Measurements from ENCODE around the gene TMUB2.
A peak's percentile ranks its signal among the peaks of the same experiment; 100 is the strongest.
"Not testable (repeated sequence)": the region's sequence is repeated elsewhere in the genome, so short reads cannot be mapped to it uniquely, and the experiment has no call there.

Gene TMUB2

DNA sequence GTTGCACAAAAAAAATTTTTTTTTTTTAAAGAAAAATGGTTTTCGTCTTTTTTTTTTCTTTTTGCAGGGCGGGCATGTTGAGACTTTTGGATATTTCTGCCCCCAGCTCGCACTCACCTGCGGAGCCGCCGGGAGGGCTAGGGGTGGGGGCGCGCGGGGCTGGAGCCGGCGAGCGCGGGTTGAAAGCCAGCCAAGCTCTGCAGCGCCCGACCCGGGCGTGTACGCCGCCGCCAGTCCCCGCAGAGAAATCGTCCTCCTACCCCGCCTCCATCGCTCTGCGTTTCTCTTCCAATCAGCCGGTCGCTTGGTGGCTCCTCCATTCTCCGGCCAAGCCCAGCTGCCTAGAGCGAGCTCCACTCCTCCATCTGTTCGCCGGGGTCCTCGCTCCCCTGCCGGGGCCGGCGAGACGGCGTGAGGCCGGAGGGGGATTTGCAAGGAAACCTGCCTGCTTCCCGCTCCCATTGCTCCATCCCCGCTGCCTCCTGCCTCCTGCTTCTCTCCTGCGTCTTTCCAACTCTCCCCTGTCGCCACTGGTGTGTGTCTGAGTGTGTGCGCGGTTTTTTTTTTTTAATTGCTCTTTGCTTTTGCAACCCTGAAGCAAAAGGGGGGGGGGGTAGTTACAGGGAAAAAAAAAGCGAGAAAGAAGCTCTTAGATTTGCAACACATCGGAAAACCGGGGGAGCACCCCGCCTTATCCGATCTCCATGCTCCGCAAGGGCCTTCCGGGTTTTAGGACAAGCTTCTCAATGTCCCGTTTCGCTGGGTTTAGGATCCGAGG is 34.5 kb downstream of the TMUB2 start:
- H3K4me3 ChIP-seq (ENCODE audit: low read length): peak overlapping the region; percentile 94
- no peak overlapping the region for H2AFZ ChIP-seq (ENCODE audit: low read depth, low read length)
- peaks cover 21% of the 10 kb centered on the region for H3K4me1 ChIP-seq (ENCODE audit: insufficient read depth, low read length)
- peaks cover 12% of the 10 kb centered on the region for H3K36me3 ChIP-seq (ENCODE audit: insufficient read depth, low read length)
- no peaks in the 10 kb centered on the region for H3K27me3 ChIP-seq (ENCODE audit: insufficient read depth, low read length)
- no peaks in the 10 kb centered on the region for H3K9me3 ChIP-seq (ENCODE audit: low read length)

DNA sequence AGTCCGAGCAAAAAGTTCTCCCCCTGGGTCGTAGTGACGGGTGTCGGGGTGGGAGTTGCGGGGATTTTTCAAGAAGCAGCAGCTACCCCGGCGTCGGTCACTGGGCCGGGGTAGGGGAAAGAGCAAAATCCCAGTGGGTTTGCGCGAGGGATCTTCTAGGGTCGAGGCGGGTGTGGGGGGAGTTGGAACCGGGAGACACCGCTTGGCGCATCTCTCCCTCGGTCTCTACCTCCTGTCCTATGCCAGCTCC is 35.0 kb downstream of the TMUB2 start:
- Histone ChIP-seq H2AFZ (ENCODE audit: low read depth, low read length) (no peak overlapping the region), H3K36me3 (ENCODE audit: insufficient read depth, low read length) (peaks cover 7% of the 10 kb centered on the region), H3K27me3 (ENCODE audit: insufficient read depth, low read length) (no peaks in the 10 kb centered on the region), H3K9me3 (ENCODE audit: low read length) (no peaks in the 10 kb centered on the region), H3K4me1 (ENCODE audit: insufficient read depth, low read length) (peaks cover 21% of the 10 kb centered on the region), H3K4me3 (ENCODE audit: low read length) (peak overlapping the region; percentile 94)

- Histone ChIP-seq H3K36me3 (ENCODE audit: insufficient read depth, low read length) (peaks cover 2% of the 10 kb centered on the region), H2AFZ (ENCODE audit: low read depth, low read length) (no peak overlapping the region), H3K27me3 (ENCODE audit: insufficient read depth, low read length) (no peaks in the 10 kb centered on the region), H3K4me1 (ENCODE audit: insufficient read depth, low read length) (peaks cover 18% of the 10 kb centered on the region), H3K9me3 (ENCODE audit: low read length) (no peaks in the 10 kb centered on the region), H3K4me3 (ENCODE audit: low read length) (peak overlapping the region; percentile 94)
These were observed 35.5 kb downstream of the TMUB2 start for GRCh38 chr17:44222112-44222869.

DNA sequence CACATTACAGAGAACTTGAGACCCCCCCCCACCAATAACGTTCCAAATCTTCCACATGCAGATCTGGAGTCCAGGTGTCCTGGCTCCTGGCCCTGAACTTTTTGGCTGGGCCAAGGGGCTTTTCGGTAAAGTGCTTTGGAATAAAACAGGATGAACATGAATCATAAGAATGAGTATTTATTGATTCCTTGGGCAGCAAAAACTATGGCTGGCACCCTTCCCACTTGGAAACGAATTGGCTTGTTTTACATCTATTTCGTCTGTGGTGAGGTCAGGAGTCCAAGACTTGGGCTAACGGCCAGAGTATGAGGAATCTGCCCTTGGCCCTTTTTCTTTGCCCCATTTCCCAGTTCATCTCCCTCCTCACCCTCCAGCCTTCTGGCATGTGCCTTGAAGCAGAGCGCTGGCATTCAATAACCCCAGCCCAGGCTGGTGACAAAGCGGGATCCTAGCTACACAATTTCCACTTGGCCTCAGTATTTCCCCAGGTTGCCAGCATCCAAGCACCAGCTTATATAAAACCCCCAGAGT is 36.8 kb downstream of the TMUB2 start:
- no peaks in the 10 kb centered on the region for H3K36me3 ChIP-seq (ENCODE audit: insufficient read depth, low read length)
- H3K27me3 ChIP-seq (ENCODE audit: insufficient read depth, low read length): no peaks in the 10 kb centered on the region
- peaks cover 9% of the 10 kb centered on the region for H3K4me1 ChIP-seq (ENCODE audit: insufficient read depth, low read length)
- no peak overlapping the region for H2AFZ ChIP-seq (ENCODE audit: low read depth, low read length)
- no peak overlapping the region for H3K4me3 ChIP-seq (ENCODE audit: low read length)
- H3K9me3 ChIP-seq (ENCODE audit: low read length): no peaks in the 10 kb centered on the region

DNA sequence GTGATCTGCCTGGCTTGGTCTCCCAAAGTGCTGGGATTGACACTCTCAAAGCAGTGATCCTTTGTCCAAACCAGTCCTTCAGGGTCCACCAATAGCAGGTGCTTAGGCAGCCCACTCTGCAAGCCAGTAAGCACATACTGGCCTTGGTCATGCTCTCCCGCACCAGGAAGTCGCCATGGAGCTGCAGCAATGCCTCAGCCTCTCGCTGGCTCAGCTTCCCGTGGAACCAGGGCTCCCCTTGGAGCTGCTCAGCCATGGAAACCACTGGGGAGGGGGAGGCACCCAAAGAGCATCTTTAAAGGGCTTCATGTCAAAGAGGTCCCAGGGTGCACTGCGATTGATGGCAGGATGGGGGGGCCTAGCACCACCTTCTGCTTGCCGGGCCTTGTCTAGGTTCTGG is 42.3 kb downstream of the TMUB2 start:
- Histone ChIP-seq H3K9me3 (ENCODE audit: low read length) (no peaks in the 10 kb centered on the region), H3K36me3 (ENCODE audit: insufficient read depth, low read length) (no peaks in the 10 kb centered on the region), H2AFZ (ENCODE audit: low read depth, low read length) (no peak overlapping the region), H3K4me3 (ENCODE audit: low read length) (no peak overlapping the region), H3K4me1 (ENCODE audit: insufficient read depth, low read length) (no peaks in the 10 kb centered on the region), H3K27me3 (ENCODE audit: insufficient read depth, low read length) (peaks cover 2% of the 10 kb centered on the region)

DNA sequence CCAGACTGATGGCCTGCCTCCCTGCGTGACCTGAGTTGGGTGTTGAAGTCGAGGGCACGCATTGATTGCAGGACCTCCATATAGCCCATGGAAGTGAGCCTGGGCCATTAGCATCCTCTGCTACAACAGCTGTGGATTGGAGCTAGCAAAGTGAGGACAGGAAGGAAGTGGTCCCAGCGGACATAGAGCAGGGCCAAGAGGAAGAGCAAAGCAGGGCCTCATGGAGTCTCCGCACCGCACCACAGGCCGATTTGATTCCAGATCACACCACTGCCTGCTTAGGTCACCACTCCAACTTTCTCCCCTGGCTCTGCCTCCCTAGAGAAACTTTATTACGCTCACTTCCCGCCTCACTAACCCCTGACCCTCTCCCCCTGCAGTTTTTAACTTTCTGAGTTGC is 43.4 kb downstream of the TMUB2 start:
- no peaks in the 10 kb centered on the region for H3K36me3 ChIP-seq (ENCODE audit: insufficient read depth, low read length)
- no peaks in the 10 kb centered on the region for H3K9me3 ChIP-seq (ENCODE audit: low read length)
- no peak overlapping the region for H2AFZ ChIP-seq (ENCODE audit: low read depth, low read length)
- H3K27me3 ChIP-seq (ENCODE audit: insufficient read depth, low read length): peaks cover 2% of the 10 kb centered on the region
- H3K4me3 ChIP-seq (ENCODE audit: low read length): no peak overlapping the region
- no peaks in the 10 kb centered on the region for H3K4me1 ChIP-seq (ENCODE audit: insufficient read depth, low read length)

DNA sequence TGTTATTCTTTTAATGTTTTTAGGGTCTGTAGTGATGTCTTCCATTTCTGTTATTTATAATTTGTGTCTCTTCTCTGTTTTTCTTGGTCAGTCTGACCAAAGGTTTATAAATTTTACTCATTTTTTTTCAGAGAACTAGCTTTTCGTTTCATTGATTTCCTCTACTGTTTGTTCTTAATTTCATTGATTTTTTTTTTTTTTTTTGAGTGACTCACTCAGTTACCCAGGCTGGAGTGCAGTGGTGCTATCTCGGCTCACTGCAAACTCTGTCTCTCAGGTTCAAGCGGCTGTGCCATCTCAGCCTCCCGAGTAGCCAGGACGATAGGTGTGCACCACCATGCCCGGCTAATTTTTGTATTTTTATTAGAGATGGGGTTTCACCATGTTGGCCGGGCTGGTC is 45.3 kb downstream of the TMUB2 start:
- Histone ChIP-seq H3K9me3 (ENCODE audit: low read length) (no peaks in the 10 kb centered on the region), H3K4me1 (ENCODE audit: insufficient read depth, low read length) (no peaks in the 10 kb centered on the region), H3K27me3 (ENCODE audit: insufficient read depth, low read length) (peaks cover 2% of the 10 kb centered on the region), H3K36me3 (ENCODE audit: insufficient read depth, low read length) (no peaks in the 10 kb centered on the region), H3K4me3 (ENCODE audit: low read length) (no peak overlapping the region), H2AFZ (ENCODE audit: low read depth, low read length) (no peak overlapping the region)

DNA sequence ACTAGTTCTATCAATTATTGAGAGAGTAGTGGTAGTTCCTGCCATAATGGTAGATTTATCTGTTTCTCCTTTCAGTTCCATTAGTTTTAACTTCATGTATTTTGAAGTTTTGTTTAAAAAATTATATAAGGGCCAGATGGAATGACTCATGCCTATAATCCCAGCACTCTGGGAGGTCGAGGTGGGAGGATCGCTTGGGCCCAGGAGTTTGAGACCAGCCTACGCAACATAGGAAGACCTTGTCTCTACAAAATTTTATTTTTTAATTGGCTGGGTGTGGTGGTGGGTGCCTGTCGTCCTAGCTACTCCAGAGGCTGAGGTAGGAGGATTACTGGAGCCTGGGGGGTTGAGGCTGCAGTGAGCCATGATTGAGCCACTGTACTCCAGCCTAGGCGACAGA is 46.8 kb downstream of the TMUB2 start:
- H3K4me1 ChIP-seq (ENCODE audit: insufficient read depth, low read length): no peaks in the 10 kb centered on the region
- H3K27me3 ChIP-seq (ENCODE audit: insufficient read depth, low read length): peaks cover 2% of the 10 kb centered on the region
- no peaks in the 10 kb centered on the region for H3K9me3 ChIP-seq (ENCODE audit: low read length)
- no peaks in the 10 kb centered on the region for H3K36me3 ChIP-seq (ENCODE audit: insufficient read depth, low read length)
- H3K4me3 ChIP-seq (ENCODE audit: low read length): no peak overlapping the region
- H2AFZ ChIP-seq (ENCODE audit: low read depth, low read length): no peak overlapping the region

DNA sequence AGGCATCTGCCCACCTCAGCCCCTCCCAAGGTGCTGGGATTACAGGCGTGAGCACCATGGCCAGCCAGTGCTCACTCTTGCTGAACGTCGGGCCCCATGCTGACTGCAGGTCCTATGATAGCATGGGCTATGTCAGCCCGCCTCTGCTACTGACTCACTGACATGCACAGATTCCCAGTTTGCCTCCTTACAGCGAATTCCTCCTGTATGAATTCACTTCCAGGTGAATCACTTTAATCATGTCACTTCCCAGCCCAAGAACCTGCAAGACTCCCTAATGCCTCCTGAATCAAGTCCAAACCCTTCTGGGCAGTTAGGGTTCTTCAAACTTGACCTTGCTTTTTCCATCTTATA is 48.8 kb downstream of the TMUB2 start:
- H3K36me3 ChIP-seq (ENCODE audit: insufficient read depth, low read length): no peaks in the 10 kb centered on the region
- H3K27me3 ChIP-seq (ENCODE audit: insufficient read depth, low read length): no peaks in the 10 kb centered on the region
- H3K4me1 ChIP-seq (ENCODE audit: insufficient read depth, low read length): no peaks in the 10 kb centered on the region
- H2AFZ ChIP-seq (ENCODE audit: low read depth, low read length): no peak overlapping the region
- H3K4me3 ChIP-seq (ENCODE audit: low read length): no peak overlapping the region
- H3K9me3 ChIP-seq (ENCODE audit: low read length): no peaks in the 10 kb centered on the region

GRCh38 chr17:44236444-44236991 is 49.7 kb downstream of the TMUB2 start:
- Histone ChIP-seq H3K9me3 (ENCODE audit: low read length) (no peaks in the 10 kb centered on the region), H3K36me3 (ENCODE audit: insufficient read depth, low read length) (no peaks in the 10 kb centered on the region), H3K4me3 (ENCODE audit: low read length) (no peak overlapping the region), H3K4me1 (ENCODE audit: insufficient read depth, low read length) (no peaks in the 10 kb centered on the region), H3K27me3 (ENCODE audit: insufficient read depth, low read length) (no peaks in the 10 kb centered on the region), H2AFZ (ENCODE audit: low read depth, low read length) (no peak overlapping the region)

GRCh38 chr17:44237886-44238285 is 51.1 kb downstream of the TMUB2 start:
- not testable (repeated sequence) for H2AFZ ChIP-seq (ENCODE audit: low read depth, low read length); H3K9me3 ChIP-seq (ENCODE audit: low read length); H3K4me1 ChIP-seq (ENCODE audit: insufficient read depth, low read length); H3K4me3 ChIP-seq (ENCODE audit: low read length); H3K36me3 ChIP-seq (ENCODE audit: insufficient read depth, low read length); H3K27me3 ChIP-seq (ENCODE audit: insufficient read depth, low read length)

DNA sequence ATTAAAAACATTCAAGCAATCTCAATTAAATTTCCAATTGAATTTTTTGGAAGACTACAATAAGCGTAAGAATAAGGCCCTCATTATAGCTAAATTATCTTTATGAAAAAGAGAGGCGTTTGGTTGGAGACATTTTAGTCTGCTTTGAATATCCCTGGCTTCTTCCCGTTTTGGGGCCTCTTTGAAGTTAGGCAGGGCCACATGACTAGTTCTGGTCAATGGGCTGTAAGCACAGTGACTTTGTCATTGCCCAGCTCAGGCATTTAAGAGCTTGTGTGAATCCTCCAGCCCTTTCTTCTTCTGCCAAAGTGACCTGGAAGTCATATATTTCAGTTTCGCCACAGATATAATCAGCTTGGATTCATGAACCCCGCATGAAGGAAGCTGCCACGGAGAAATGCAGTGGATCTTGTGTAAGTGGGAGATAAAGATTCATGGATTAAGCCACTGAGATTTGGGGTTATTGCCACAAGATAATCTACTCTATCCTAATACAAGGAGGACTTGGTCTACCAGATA is 54.4 kb downstream of the TMUB2 start:
- H3K27me3 ChIP-seq (ENCODE audit: insufficient read depth, low read length): peaks cover 6% of the 10 kb centered on the region
- no peak overlapping the region for H2AFZ ChIP-seq (ENCODE audit: low read depth, low read length)
- no peaks in the 10 kb centered on the region for H3K4me1 ChIP-seq (ENCODE audit: insufficient read depth, low read length)
- no peaks in the 10 kb centered on the region for H3K36me3 ChIP-seq (ENCODE audit: insufficient read depth, low read length)
- H3K4me3 ChIP-seq (ENCODE audit: low read length): no peak overlapping the region
- H3K9me3 ChIP-seq (ENCODE audit: low read length): no peaks in the 10 kb centered on the region
